NCI-H2171 treated with DMSO at 0.1 percent for 48 hours (cell line): ENCODE measurements around the gene NPAS3.
A peak's percentile ranks its signal among the peaks of the same experiment; 100 is the strongest.

ENCODE experiments used
- DNase-seq: peaks from one replicate; lab custom pipeline; 2025; lab: John Stamatoyannopoulos, UW

NPAS3 gene

GRCh38 chr14:33257796-33258195 lies 319.1 kb downstream of the NPAS3 start:
- DNase-seq: no peak

GRCh38 chr14:33259764-33260163 lies 321.1 kb downstream of the NPAS3 start:
- DNase-seq: peak; percentile 48

GRCh38 chr14:33271216-33271615 lies 332.5 kb downstream of the NPAS3 start:
- no peak for DNase-seq

GRCh38 chr14:33271891-33272290 lies 333.2 kb downstream of the NPAS3 start:
- no peak for DNase-seq

GRCh38 chr14:33273978-33274377 lies 335.3 kb downstream of the NPAS3 start:
- no peak for DNase-seq

GRCh38 chr14:33275879-33276278 lies 337.2 kb downstream of the NPAS3 start:
- no peak for DNase-seq

- DNase-seq: no peak
These were observed 341.2 kb downstream of the NPAS3 start for GRCh38 chr14:33279865-33280264.

GRCh38 chr14:33280646-33281045 lies 342.0 kb downstream of the NPAS3 start:
- no peak for DNase-seq

GRCh38 chr14:33282331-33283230 lies 343.9 kb downstream of the NPAS3 start:
- DNase-seq: no peak

- no peak for DNase-seq
These were observed 347.4 kb downstream of the NPAS3 start for GRCh38 chr14:33285902-33286700.

GRCh38 chr14:33287189-33287588 lies 348.5 kb downstream of the NPAS3 start:
- DNase-seq: no peak

- DNase-seq: no peak
These were observed 352.0 kb downstream of the NPAS3 start for GRCh38 chr14:33290641-33291040.

- no peak for DNase-seq
These were observed 352.9 kb downstream of the NPAS3 start for GRCh38 chr14:33291529-33292104.

GRCh38 chr14:33294419-33294818 lies 355.7 kb downstream of the NPAS3 start:
- DNase-seq: no peak

GRCh38 chr14:33297565-33297964 lies 358.9 kb downstream of the NPAS3 start:
- no peak for DNase-seq

- DNase-seq: peak; percentile 84
These were observed 369.1 kb downstream of the NPAS3 start for GRCh38 chr14:33307691-33308251.

GRCh38 chr14:33309106-33309505 lies 370.4 kb downstream of the NPAS3 start:
- DNase-seq: peak; percentile 14

GRCh38 chr14:33315217-33315616 lies 376.5 kb downstream of the NPAS3 start:
- DNase-seq: no peak

GRCh38 chr14:33315721-33316120 lies 377.0 kb downstream of the NPAS3 start:
- no peak for DNase-seq

GRCh38 chr14:33317675-33318074 lies 379.0 kb downstream of the NPAS3 start:
- peak; percentile 22 for DNase-seq

- DNase-seq: no peak
These were observed 385.3 kb downstream of the NPAS3 start for GRCh38 chr14:33323979-33324378.
